HG02981 (cell line): ENCODE results near the gene PILRA.
"Not testable (repeated sequence)": the region's sequence is repeated elsewhere in the genome, so short reads cannot be mapped to it uniquely, and the experiment has no call there.

Experiments used
- ATAC-seq: cut with Tn5 transposase; IDR thresholded peaks from one replicate; pipeline ENCODE4 v1.9.1; 2021; ENCODE audit warnings: mild to moderate bottlenecking, moderate library complexity; ENCODE audit not compliant: unreplicated experiment

The PILRA gene

DNA sequence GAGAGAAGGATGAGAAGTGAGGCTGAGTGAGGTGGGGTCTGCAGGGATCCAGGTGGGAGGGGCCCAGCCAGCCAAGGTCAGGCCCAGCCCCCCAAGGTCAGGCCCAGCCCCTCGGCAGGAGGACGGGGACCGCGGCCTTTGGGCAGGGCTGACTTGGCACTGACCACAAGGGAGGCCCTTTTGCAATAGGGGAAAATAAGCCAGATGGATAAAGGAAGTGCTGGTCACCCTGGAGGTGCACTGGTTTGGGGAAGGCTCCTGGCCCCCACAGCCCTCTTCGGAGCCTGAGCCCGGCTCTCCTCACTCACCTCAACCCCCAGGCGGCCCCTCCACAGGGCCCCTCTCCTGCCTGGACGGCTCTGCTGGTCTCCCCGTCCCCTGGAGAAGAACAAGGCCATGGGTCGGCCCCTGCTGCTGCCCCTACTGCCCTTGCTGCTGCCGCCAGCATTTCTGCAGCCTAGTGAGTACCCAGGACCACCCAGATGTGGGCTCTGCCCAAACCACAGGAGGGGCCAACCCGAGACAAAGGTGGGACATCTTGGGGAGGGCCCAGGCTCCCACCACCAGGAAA lies at the start of gene PILRA:
PILRA (plus strand) TSS at position 227 of the 571 bp plus-strand sequence; CDS start at position 397, 170 bp downstream.
- no peak for ATAC-seq

DNA sequence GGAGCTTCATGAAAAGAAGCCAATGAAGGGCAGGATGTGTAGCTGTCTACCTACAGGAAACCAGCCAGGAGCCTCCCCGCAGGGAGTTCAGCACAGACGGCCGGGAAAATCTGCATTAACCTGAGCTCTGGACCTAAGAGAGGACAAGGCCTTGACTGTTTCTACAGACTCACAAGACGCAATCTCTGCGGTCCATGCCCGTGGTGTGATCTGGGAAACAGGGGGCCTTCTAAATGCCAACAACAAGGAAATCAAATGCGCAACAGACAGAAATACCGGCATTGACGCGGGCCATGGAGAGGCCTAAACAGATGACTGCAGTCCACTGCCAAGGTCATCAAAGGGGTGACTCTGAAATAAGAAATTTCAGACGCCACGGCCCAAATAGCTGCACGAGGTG lies 49.1 kb upstream of the PILRA start:
- ATAC-seq = not testable (repeated sequence)

DNA sequence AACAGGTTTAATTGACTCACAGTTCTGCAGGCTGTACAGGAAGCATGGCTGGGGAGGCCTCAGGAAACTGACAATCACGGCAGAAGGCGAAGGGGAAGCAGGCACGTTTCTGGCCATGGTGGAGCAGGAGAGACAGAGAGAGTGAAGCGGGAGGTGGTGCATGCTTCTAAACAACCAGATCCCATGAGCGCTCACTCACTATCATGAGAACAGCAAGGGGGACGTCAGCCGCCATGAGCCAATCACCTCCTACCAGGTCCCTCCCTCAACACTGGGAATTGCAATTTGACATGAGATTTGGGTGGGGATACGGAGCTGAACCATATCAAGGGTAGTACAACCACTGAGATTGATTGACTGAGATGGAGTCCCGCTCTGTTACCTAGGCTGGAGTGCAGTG lies 47.6 kb upstream of the PILRA start:
- ATAC-seq = not testable (repeated sequence)

DNA sequence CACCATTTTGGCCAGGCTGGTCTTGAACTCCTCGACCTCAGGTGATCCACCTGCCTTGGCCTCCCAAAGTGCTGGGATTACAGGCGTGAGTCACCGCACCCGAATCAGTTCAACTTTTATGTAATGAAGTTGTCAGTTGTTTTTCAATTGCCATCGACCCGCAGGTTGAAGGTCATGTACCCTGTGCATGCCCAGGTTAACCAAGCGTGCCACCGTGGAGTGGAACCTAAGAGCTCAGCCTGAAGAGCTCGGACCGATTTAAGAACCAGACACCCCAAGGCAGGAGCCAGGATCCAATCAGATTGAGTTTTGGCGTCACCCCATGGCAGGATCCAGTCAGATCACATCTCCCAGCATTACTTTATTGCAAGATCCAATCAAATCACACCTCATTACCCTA lies 46.4 kb upstream of the PILRA start:
- not testable (repeated sequence) for ATAC-seq

DNA sequence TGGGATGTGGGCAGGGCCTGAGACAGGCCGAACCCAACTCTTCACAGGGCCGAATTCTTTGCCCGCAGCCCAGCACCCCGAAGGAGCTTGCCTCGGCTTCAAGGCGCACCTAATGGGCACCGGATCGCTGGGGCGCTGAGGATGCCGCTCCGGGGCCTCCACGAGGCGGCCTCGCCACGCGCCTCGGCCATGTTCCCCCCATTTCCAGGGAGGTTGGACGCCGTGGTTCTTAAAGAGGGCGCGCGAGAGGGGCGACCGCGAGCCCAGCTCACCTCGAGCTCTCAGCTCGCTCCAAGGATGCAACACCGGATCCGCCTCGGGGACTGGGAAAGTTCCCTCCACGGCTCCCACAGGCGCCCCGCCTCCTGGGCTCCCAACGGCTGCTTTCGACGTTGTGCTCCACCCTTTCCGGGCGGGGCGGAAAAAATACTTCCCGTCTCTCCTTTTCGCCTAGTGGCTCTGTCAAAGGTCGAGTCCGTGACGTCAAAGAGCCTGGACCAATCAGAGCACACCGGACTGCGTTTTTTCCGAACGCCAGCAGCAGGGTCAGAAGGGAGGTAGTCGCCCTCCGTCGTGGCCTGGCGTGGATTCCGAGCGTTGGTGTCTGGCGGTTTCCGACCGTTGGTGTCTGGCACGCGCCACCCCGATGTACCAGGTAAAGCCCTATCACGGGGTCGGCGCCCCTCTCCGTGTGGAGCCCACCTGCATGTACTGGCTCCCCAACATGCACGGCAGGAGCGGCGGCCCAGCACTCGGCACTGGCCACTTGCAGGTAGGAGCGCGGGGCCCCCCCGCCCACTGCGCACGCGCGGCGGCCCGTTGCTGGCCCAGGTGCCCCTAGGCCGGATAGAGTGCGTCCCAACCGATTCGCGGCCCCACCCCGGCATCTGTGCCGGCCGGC lies 37.5 kb upstream of the PILRA start:
- peak; percentile 94 for ATAC-seq

DNA sequence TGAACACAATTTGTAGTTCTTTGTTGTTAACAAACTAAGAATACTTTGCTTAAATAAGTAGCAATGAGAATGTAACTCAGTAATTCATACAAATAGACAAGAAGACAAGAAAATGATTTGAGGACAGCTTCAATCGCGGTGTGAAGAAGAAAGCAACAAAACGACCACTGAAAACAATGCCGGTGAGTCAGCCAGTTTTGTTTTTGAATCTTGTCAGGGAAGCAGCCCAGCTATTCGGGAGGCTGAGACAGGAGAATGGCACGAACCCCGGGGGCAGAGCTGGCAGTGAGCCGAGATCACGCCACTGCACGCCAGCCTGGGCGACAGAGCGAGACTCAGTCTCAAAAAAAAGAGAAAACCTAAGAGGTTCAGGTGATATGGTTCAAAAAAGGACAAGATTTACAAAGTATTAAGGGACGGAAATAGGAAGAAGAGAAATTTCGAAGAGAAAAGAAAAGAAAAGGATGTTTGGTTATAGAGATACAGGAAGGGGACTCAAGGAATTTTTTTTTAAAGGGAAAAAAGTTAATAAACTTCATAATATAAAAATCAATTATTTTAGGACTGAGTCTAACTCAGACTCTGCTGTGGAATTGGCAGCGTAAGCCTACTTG lies 35.1 kb upstream of the PILRA start:
- ATAC-seq = not testable (repeated sequence)

DNA sequence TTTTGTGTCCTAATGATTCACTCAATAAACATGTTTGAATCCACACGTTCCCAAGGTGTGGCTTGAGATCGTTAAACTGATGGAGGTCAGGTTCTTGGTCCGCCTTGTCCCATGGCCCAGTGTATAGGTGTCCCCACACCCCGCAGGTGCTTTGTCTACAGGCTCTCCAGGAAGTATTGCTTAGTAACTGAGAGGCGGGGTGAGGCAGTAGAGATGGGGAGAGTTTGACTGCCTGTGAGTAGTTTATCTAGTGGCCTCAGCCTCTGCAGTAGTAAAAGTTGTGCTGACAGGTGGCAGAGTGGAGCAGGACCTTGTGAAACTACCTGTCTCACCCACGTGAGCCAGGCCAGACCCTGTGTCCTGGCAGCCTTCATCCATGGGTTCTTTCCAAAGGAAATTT lies 32.0 kb upstream of the PILRA start:
- not testable (repeated sequence) for ATAC-seq

DNA sequence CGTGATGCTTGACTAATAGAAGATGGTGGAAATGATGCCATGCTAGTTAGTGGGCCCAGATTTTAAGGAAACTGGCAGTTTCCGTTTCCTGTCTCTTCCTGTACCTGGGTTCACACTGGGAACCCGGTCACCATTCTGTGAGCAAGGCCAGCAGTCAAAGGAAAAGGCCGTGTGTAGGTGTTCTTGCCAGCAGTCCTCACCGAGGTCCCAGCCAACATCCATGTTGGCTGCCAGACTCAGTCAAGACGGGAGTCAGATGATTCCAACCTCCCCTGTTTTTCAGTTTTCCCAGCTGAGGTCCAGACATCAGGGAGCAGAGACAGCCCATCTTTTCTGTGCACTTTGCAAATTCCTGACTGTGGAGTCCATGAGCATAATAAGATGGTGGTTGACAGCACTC lies 30.5 kb upstream of the PILRA start:
- no peak for ATAC-seq

DNA sequence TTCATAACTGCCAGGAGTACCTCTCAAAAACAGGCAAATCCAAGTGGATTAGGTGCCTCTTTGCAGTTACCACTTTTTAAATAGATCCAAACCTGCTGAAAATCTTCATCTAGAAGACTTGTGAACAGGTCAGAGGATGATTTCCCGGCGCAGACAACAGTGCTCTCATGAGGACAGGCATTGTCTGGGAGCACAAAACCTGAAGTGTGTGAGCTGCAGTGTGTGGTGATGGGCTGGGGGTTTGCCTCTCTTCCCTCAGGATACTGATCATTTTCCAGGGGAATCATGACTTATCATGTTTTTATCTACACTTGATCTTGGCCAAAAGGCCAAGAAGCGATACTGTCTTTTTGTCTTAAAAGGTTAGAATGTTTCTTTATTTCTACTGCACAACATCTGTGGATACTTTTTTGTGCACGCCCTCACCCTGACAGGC lies 29.1 kb upstream of the PILRA start:
- ATAC-seq = not testable (repeated sequence)

DNA sequence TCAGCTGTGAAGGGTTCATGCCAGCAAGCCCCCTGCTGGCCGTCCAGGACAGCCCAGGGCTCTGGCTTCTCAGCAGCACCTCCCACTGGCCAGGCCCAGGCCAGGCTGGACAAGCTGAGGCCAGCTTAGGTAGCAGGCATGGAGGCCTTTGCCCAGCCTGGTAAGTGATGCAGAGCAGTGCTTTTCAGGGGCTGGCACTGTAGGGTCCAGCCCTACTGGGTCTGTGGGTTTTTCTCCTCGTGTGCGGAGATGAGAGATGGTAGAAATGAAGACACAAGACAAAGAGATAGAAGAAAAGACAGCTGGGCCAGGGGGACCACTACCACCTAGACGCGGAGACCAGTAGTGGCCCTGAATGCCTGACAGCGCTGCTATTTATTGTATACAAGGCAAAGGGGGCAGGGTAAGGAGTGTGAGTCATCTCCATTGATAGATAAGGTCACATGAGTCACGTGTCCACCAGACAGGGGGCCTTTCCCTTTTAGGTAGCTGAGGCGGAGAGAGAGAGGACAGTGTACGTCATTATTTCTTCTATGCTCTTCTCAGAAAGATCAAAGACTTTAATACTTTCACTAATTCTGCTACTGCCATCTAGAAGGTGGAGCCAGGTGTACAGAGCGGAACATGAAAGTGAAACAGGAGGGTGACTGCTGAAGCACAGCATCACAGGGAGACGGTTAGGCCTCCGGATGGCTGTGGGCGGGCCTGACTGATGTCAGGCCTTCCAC lies 28.6 kb upstream of the PILRA start:
- ATAC-seq = peak; percentile 78

DNA sequence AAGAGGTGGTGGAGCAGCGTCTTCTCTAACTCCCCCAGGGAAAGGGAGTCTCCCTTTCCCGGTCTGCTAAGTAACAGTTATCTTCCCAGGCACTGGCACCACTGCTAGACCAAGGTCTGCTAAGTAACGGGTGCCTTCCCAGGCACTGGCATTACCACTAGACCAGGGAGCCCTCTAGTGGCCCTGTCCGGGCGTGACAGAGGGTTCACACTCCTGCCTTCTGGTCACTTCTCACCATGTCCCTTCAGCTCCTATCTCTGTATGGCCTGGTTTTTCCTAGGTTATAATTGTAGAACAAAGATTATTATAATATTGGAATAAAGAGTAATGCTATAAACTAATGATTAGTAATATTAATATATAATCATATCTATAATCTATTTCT lies 28.0 kb upstream of the PILRA start:
- peak; percentile 19 for ATAC-seq

DNA sequence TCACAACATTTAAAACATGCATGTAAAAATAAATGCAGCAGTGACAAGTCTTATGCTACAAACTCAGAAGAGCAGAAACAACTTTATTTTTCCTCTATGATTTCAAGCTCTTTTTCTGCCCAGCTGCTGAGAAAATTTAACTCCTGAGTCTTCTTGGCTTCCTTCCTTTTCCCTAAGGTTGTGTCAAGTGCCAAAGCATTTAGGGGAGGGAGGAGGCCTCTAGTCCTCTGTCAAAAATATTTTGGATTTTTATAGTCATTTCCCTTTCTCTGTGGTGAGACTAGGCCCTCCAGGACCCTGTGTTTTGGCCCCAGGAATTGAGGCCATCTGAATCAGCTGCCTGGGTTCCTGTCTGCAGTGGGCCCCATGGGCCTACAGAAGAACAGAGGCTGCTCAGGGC lies 26.4 kb upstream of the PILRA start:
- ATAC-seq = no peak

DNA sequence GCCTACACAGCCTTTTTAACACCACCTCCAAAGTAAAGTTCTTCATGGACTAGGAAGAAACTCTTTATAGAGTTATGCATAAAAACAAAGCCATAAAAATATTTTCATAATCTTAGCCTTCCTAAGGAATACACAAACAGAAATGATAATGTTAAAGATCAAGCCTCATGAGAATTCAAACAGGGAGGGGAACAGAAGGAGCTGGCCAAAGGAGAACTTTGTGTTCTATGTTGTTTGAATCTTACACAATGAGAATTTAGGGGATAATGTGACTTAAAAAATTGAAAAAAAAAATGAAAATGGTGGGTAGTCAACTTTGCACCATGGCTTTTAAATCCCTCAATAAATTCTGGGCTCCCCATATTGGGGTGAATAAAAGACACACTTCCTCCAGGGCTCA lies 24.5 kb upstream of the PILRA start:
- no peak for ATAC-seq

DNA sequence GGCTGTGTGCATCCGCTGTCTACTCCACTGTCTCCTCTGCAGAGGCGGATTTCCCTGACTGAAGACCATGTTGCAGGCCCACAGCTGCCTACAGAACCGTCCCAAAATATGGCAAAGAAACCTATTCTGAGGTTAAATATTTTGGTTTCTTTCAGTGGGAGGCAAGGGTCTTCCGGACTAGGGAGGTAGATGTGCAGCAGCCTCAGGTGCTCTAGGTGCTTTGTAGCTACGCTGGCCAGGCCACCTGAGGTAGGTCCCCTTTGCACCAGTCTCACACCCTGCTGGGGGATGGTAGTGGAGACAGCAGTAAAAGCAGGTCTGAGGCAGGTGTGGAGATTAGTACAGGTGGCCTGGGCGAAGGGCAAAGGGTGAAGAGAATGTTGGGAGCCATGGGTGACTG lies 23.5 kb upstream of the PILRA start:
- no peak for ATAC-seq

DNA sequence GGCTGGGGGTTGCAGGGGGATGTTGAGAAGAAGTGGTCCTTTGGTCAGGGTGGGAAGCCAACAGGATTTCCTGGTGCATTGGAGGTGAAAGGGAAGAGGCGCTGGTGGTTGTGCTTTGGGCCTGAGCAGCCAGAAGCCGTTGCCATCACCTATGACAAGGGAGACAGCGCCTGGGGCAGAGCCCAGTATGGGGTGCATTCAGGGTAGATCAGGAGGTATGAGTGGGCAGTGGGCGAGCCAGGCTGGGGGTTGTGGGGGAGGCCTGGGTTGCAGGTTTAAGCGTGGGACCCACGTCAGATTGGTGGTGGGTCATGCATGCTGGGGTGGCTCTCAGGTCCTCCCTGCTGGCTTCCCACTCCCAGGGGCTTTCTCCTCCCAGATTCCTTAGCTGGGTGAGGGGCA lies 21.6 kb upstream of the PILRA start:
- no peak for ATAC-seq

DNA sequence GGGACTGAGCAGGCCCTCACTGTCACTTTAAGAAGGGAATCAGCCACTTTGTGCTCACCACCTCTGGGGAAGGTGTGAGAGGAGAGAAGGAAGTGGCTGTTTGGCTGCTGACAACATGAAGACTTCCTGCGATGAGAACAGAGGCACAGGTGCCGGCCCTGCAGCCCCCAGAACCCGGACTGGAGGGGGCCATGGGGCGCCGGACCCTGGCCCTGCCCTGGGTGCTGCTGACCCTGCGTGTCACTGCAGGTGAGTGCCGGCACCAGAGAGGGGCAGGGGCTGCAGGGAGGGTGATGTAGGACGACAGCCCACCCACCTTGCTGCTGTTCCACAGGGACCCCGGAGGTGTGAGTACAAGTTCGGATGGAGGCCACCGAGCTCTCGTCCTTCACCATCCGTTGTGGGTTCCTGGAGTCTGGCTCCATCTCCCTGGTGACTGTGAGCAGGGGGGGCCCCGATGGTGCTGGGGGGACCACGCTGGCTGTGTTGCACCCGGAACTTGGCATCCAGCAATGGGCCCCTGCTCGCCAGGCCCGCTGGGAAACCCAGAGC lies 21.0 kb upstream of the PILRA start:
- not testable (repeated sequence) for ATAC-seq

DNA sequence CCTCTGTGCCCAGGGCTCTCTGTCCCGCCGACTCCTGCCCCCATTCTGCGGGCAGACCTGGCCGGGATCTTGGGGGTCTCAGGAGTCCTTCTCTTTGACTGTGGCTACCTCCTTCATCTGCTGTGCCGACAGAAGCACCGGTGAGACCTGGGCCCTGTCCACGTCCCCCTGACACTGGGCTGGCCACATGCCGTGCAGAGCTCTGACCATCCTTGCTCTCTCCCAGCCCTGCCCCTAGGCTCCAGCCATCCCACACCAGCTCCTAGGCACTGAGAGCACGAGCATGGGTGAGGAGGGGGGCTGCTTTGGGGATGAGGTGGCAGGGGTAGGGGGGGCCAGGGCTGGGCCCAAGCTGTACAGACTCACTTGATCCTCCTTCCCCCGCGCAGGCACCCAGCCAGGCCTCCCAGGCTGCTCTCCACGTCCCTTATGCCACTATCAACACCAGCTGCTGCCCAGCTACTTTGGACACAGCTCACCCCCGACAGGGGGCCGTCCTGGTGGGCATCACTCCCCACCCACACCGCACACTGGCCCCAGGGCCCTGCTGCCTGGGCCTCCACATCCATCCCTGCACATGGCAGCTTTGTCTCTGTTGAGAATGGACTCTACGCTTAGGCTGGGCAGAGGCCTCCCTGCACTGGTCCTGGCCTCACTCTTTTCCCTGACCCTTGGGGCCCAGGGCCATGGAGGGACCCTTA lies 20.2 kb upstream of the PILRA start:
- no peak for ATAC-seq

DNA sequence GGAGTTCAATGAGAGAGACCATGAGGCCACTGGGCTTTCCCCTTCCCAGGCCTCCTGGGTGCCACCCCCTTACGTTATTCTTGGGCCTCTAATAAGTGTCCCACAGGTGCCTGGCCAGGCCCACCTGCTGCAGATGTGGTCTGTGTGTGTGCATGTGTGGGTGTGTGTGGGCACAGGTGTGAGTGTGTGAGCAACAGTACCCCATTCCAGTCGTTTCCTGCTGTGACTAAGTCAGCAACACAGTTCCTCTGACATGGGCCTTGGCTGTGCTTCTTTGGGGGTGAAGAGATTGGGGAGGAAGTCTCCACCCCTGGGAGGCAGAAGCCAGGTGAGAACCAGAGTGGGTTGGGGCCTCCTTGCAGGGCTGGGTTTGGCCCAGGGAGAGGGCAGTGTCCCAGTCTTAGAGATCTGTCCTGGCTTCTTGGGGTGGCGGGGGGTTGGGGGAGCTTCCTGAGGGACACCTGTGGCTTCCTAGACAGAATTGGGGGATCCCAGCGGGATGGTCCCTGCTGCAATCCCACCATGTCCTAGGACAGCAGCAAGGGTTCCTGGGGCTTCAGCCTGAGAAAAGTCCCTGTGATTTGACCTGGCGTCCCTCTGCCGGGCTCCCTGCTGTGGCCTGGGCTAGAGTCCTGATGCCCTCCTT lies 19.5 kb upstream of the PILRA start:
- no peak for ATAC-seq

DNA sequence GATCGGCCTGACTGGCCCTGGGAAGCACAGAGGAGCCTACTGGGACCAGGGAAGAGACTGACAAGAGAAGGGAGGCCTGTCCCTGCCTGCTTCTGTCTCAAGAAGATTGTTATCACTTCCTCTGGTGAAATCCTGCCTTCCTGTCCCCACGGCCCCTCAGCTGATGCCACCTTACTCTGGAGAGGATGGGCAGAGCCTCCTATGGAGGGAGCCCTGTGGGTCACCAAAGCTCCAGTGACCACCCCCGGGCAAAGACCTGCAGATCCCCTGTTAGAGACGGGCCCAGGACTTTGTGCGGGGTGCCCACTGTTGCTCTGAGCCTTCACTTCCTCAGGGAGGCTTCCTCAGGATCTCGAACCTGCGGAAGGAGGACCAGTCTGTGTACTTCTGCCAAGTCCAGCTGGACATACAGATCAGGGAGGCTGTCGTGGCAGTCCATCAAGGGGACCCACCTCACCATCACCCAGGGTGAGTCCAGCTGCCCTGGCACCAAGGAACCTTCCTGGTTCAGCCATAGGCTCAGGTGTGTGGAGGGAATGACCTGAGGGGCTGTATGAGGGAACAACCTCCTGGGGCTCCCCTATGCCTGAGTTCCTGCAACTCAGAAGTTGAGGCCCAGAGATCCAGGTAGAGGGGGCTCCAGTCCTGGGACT lies 16.7 kb upstream of the PILRA start:
- ATAC-seq = no peak
